BLaER1 treated with 17β-estradiol and CSF1 and Interleukin-3, amounts not matched to agents 10 nM and 100 nM (cell line): ENCODE data around the gene NPPC.

Experiments used
- H3K27ac ChIP-seq, 11 experiments: shearing (Covaris generic); formaldehyde crosslinking; 2 replicates each; pipeline ENCODE4 v1.8.1; 2022
- H3K27me3 ChIP-seq, 11 experiments: shearing (Covaris generic); formaldehyde crosslinking; 2 replicates each; pipeline ENCODE4 v1.8.1; 2022
- H3K36me3 ChIP-seq, 11 experiments: shearing (Covaris generic); formaldehyde crosslinking; 2 replicates each; pipeline ENCODE4 v1.8.1; 2022
- H3K4me1 ChIP-seq, 10 experiments: shearing (Covaris generic); formaldehyde crosslinking; 2 replicates each; pipeline ENCODE4 v1.8.1; 2022
- H3K4me2 ChIP-seq, 11 experiments: shearing (Covaris generic); formaldehyde crosslinking; 2 replicates each; pipeline ENCODE4 v1.8.1; 2022
- H3K4me3 ChIP-seq, 10 experiments: shearing (Covaris generic); formaldehyde crosslinking; 2 replicates each; pipeline ENCODE4 v1.8.1; 2022
- H3K9ac ChIP-seq, 11 experiments: shearing (Covaris generic); formaldehyde crosslinking; 2 replicates each; pipeline ENCODE4 v1.8.1; 2022
- H3K9me3 ChIP-seq, 11 experiments: shearing (Covaris generic); formaldehyde crosslinking; replicated peaks in 1 of 11; 2 replicates each; pipeline ENCODE4 v1.8.1; 2022
- H4K20me1 ChIP-seq, 11 experiments: shearing (Covaris generic); formaldehyde crosslinking; 2 replicates each; pipeline ENCODE4 v1.8.1; 2022
- Cebpa-rat ChIP-seq, 11 experiments: shearing (Covaris generic); IDR thresholded peaks; 2 replicates each; pipeline ENCODE4 v1.8.1; 2022

The NPPC gene

DNA sequence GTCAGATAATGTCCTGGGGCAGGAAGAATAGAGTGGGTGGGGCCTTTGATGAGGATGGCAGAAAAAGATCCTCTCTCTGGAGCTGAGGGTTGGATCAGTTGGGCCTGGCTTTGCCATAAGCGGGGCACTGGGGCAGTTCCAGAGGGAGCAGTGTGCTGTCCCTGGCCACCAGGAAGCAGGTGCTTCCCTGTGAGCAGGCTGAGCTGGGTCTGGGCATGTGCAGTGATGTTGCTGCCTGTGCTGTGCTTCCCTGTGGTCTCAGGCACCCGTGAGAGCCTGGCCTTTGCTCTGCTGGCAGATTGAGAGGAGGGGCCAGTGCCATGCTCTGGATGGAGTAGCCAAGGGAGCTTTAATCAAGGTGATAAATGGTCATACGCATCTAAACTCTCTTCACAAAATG lies 14.6 kb upstream of the NPPC start:
- no peaks in the 10 kb centered on the region for H3K27me3 ChIP-seq
- H3K36me3 ChIP-seq, result no peaks in the 10 kb centered on the region
- no peaks in the 10 kb centered on the region for H4K20me1 ChIP-seq
- peaks cover 0 to 46% (median 25%) of the 10 kb centered on the region in 10 experiments; a peak in 17 of 20 replicates for H3K4me1 ChIP-seq
- H3K9me3 ChIP-seq, result no peaks in the 10 kb centered on the region
- peak overlapping the region in 8 of 11 experiments; percentile 47 to 83 (median 64); a peak in 16 of 22 replicates for H3K4me2 ChIP-seq
- no peak for TF ChIP-seq Cebpa-rat (IDR thresholded peaks at IDR 0.05)
- H3K27ac ChIP-seq, result peak overlapping the region in 2 of 11 experiments; percentile 19 to 27; a peak in 1 of 22 replicates
- H3K9ac ChIP-seq, result no peak overlapping the region
- no peak overlapping the region for H3K4me3 ChIP-seq

- Histone ChIP-seq H3K4me1 (peaks cover 13 to 62% (median 41%) of the 10 kb centered on the region in 10 experiments), H4K20me1 (no peaks in the 10 kb centered on the region), H3K9ac (no peak overlapping the region), H3K27me3 (0 out of 22 replicates have a peak, but pooled peaks cover 0 to under 1% (median 0%) of the 10 kb centered on the region in 11 experiments), H3K36me3 (no peaks in the 10 kb centered on the region), H3K4me2 (no peak overlapping the region), H3K9me3 (no peaks in the 10 kb centered on the region), H3K4me3 (no peak overlapping the region), H3K27ac (no peak overlapping the region)
- no peak for TF ChIP-seq Cebpa-rat (IDR thresholded peaks at IDR 0.05)
These were observed 12.8 kb upstream of the NPPC start for GRCh38 chr2:231939022-231939421.

DNA sequence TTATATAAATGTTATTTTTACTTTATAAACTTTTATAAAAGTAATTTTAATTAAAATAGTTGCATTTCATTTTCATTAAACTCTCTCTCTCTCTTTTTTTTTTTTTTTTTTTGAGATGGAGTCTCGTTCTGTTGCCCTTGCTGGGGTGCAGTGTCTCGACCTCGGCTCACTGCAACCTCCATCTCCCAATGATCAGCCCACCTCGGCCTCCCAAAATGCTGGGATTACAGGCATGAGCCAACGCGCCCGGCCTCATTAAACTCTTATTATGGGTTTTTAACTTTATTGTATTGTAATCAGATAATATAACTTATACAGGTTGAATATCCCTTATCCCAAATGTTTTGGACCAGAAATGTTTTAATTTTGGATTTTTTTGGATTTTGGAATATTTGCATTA lies 10.9 kb upstream of the NPPC start:
- Histone ChIP-seq H3K27me3 (peaks cover 0 to 8% (median 0%) of the 10 kb centered on the region in 11 experiments; a peak in 1 of 22 replicates), H3K9me3 (no peaks in the 10 kb centered on the region), H3K4me2 (peak overlapping the region in 2 of 11 experiments; percentile 50 to 56; a peak in 4 of 22 replicates), H3K4me3 (no peak overlapping the region), H4K20me1 (no peaks in the 10 kb centered on the region), H3K27ac (no peak overlapping the region), H3K36me3 (no peaks in the 10 kb centered on the region), H3K9ac (no peak overlapping the region), H3K4me1 (peaks cover 14 to 82% (median 58%) of the 10 kb centered on the region in 10 experiments)
- no peak for TF ChIP-seq Cebpa-rat (IDR thresholded peaks at IDR 0.05)

- no peak for TF ChIP-seq Cebpa-rat (IDR thresholded peaks at IDR 0.05)
- peaks cover 0 to 8% (median 0%) of the 10 kb centered on the region in 11 experiments; a peak in 1 of 22 replicates for H3K27me3 ChIP-seq
- no peaks in the 10 kb centered on the region for H4K20me1 ChIP-seq
- peaks cover 14 to 82% (median 61%) of the 10 kb centered on the region in 10 experiments for H3K4me1 ChIP-seq
- H3K4me2 ChIP-seq, result peak overlapping the region in 8 of 11 experiments; percentile 19 to 73 (median 52); a peak in 14 of 22 replicates
- no peaks in the 10 kb centered on the region for H3K36me3 ChIP-seq
- no peak overlapping the region for H3K27ac ChIP-seq
- H3K9ac ChIP-seq, result no peak overlapping the region
- H3K9me3 ChIP-seq, result no peaks in the 10 kb centered on the region
- H3K4me3 ChIP-seq, result no peak overlapping the region
These were observed 10.3 kb upstream of the NPPC start for GRCh38 chr2:231936491-231936890.

- H3K36me3 ChIP-seq, result no peaks in the 10 kb centered on the region
- peak overlapping the region in 7 of 11 experiments; percentile 82 to 100 (median 95); a peak in 12 of 22 replicates for H3K4me2 ChIP-seq
- peaks cover 0 to 8% (median 0%) of the 10 kb centered on the region in 11 experiments; a peak in 1 of 22 replicates for H3K27me3 ChIP-seq
- H3K4me3 ChIP-seq, result no peak overlapping the region
- H3K27ac ChIP-seq, result no peak overlapping the region
- TF ChIP-seq Cebpa-rat (IDR thresholded peaks at IDR 0.05), result no peak
- no peak overlapping the region for H3K9ac ChIP-seq
- no peaks in the 10 kb centered on the region for H4K20me1 ChIP-seq
- H3K4me1 ChIP-seq, result peaks cover 14 to 82% (median 61%) of the 10 kb centered on the region in 10 experiments
- H3K9me3 ChIP-seq, result no peaks in the 10 kb centered on the region
These were observed 9.6 kb upstream of the NPPC start for GRCh38 chr2:231935815-231936214.

DNA sequence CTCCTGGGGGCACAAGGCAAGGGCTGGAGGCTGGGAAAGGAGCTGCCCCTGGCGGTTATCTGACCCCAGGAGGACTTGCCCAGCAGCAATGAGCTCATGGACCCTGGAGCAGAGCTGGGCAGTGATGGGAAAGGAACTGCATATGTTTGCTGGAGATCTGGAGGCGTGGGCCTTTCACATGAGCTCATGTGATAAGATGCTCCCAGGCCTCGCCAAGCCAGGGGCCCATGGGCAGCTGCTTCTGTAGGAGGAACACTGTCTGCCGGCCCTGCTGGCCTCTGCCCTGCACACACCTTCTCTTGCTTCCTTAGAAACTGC lies 9.0 kb upstream of the NPPC start:
- H3K27ac ChIP-seq, result peak overlapping the region in 5 of 11 experiments; percentile 26 to 68 (median 61); a peak in 7 of 22 replicates
- no peaks in the 10 kb centered on the region for H4K20me1 ChIP-seq
- peaks cover 14 to 82% (median 62%) of the 10 kb centered on the region in 10 experiments for H3K4me1 ChIP-seq
- H3K9me3 ChIP-seq, result no peaks in the 10 kb centered on the region
- H3K4me2 ChIP-seq, result peak overlapping the region; percentile 2 to 100 (median 84); a peak in 20 of 22 replicates
- no peak overlapping the region for H3K4me3 ChIP-seq
- H3K27me3 ChIP-seq, result peaks cover 0 to 8% (median 0%) of the 10 kb centered on the region in 11 experiments; a peak in 1 of 22 replicates
- no peak for TF ChIP-seq Cebpa-rat (IDR thresholded peaks at IDR 0.05)
- H3K9ac ChIP-seq, result peak overlapping the region in 3 of 11 experiments; percentile 12 to 25 (median 24); a peak in 1 of 22 replicates
- no peaks in the 10 kb centered on the region for H3K36me3 ChIP-seq

- Histone ChIP-seq H3K4me1 (peaks cover 14 to 82% (median 67%) of the 10 kb centered on the region in 10 experiments), H3K27ac (peak overlapping the region in 7 of 11 experiments; percentile 26 to 68 (median 52); a peak in 13 of 22 replicates), H3K36me3 (no peaks in the 10 kb centered on the region), H3K4me3 (peak overlapping the region in 2 of 10 experiments; percentile 1; a peak in 1 of 20 replicates), H4K20me1 (no peaks in the 10 kb centered on the region), H3K9ac (peak overlapping the region in 4 of 11 experiments; percentile 20 to 45 (median 24); a peak in 4 of 22 replicates), H3K4me2 (peak overlapping the region; percentile 2 to 100 (median 84)), H3K9me3 (no peaks in the 10 kb centered on the region), H3K27me3 (peaks cover 0 to 8% (median 0%) of the 10 kb centered on the region in 11 experiments; a peak in 2 of 22 replicates)
- no peak for TF ChIP-seq Cebpa-rat (IDR thresholded peaks at IDR 0.05)
These were observed 8.4 kb upstream of the NPPC start for GRCh38 chr2:231934441-231935206.

DNA sequence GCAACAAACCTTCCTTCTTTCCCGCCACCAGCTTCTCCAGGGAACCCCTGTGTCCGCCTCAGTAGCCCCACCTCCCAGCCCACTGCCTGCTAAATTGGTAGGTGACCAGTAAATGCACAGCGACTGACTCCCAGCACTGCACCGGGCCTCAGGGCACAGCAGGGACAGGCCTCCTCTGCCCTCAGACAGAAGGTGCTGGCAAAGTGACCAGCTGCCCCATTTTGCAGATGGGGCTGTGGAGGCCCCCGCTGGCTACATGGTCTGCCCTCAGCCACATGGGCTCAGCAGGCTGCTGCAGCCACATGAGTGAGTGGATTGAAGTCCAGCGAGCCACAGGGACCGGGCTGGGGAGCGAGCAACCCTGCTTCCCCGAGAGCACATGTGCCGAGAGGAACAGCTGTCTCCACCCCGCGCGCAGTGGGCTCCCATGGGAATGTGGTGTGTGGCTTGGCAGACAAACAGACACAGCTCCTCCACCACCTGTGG lies 7.8 kb upstream of the NPPC start:
- peak overlapping the region in 7 of 11 experiments; percentile 20 to 51 (median 39); a peak in 10 of 22 replicates for H3K9ac ChIP-seq
- H3K9me3 ChIP-seq, result no peaks in the 10 kb centered on the region
- H3K4me1 ChIP-seq, result peaks cover 14 to 83% (median 73%) of the 10 kb centered on the region in 10 experiments
- H4K20me1 ChIP-seq, result no peaks in the 10 kb centered on the region
- H3K4me2 ChIP-seq, result peak overlapping the region; percentile 2 to 100 (median 84)
- no peaks in the 10 kb centered on the region for H3K36me3 ChIP-seq
- peak overlapping the region in 6 of 11 experiments; percentile 29 to 68 (median 56); a peak in 9 of 22 replicates for H3K27ac ChIP-seq
- no peak for TF ChIP-seq Cebpa-rat (IDR thresholded peaks at IDR 0.05)
- no peak overlapping the region for H3K4me3 ChIP-seq
- peaks cover 0 to 12% (median 0%) of the 10 kb centered on the region in 11 experiments; a peak in 3 of 22 replicates for H3K27me3 ChIP-seq
